GM12874 (cell line): ENCODE data around the gene ATP13A1.

Experiments
- TF ChIP-seq, protein P1 (sequence below): IDR thresholded peaks from 2 replicates; pipeline ENCODE4 v1.5.1; 2011; ENCODE audit warnings: low read depth, mild to moderate bottlenecking, control low read depth, low read length, moderate library complexity; ENCODE audit not compliant: insufficient read depth

Gene ATP13A1

DNA sequence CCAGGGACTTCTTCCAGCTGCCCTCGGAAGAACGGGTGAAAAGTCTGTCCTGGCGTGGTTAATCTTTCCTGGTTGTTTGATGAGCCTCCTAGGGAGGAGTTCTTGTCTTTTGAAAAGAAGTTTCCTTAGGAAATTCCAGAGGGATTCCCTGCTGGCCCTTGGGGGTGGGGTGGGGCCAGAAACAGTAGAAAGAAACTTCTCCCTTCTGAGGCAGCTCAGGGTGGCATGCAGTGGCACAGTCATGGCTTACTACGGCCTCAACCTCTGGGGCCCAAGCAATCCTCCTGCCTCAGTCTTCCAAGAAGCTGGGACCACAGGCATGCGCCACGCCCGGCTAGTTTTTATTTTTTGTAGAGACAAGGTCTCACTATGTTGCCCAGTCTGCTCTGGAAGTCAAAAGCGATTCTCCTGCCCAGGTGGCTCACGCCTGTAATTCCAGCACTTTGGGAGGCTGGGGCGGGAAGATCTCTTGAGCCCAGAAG, 6.6 kb upstream of the ATP13A1 start:
- TF ChIP-seq, protein P1, sequence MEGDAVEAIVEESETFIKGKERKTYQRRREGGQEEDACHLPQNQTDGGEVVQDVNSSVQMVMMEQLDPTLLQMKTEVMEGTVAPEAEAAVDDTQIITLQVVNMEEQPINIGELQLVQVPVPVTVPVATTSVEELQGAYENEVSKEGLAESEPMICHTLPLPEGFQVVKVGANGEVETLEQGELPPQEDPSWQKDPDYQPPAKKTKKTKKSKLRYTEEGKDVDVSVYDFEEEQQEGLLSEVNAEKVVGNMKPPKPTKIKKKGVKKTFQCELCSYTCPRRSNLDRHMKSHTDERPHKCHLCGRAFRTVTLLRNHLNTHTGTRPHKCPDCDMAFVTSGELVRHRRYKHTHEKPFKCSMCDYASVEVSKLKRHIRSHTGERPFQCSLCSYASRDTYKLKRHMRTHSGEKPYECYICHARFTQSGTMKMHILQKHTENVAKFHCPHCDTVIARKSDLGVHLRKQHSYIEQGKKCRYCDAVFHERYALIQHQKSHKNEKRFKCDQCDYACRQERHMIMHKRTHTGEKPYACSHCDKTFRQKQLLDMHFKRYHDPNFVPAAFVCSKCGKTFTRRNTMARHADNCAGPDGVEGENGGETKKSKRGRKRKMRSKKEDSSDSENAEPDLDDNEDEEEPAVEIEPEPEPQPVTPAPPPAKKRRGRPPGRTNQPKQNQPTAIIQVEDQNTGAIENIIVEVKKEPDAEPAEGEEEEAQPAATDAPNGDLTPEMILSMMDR, result no peak

DNA sequence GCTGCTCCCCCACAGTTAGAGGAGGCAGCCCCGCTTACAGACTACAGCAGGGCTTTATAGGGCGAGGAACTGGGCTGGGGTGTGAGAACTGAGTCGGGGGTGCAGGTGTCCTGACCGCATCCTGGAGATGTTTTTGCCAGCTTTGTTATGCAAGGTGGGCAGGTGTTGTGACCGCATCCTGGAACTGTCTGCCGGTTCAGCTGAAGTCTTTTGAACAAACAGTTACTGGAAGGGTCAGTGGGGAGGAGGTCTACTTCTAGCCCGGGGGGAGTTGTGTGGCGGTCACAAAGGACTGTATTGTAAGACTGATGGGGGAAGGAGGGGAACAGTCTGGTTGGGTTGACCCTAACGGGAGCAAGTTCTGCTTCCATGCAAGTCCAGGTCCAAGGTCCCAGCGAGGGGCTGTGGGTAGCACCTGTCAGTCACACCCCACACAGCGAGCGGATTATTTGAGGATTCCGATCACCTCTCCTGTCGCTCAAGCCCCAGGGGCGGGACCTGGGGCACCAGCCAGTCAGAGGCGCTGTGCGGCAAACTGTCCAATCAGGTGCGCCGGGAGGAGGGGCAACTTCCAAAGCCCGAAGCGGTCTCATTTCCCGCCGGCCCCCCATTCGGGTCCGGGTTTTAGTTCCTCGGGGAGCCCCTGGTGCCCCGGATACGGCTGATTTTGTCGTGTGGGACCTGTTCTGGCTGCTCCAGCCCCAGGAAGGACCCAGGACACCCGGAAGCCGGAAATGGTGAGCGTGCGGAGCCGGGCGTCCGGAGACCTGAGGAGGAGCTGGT, 4.9 kb upstream of the ATP13A1 start, which contains the start of gene ZNF101:
Gene ZNF101, plus strand, starts transcription at position 610 of the 783 bp plus-strand sequence. Its CDS starts 125 bp downstream, at position 735.
- TF ChIP-seq, protein P1, result no peak

DNA sequence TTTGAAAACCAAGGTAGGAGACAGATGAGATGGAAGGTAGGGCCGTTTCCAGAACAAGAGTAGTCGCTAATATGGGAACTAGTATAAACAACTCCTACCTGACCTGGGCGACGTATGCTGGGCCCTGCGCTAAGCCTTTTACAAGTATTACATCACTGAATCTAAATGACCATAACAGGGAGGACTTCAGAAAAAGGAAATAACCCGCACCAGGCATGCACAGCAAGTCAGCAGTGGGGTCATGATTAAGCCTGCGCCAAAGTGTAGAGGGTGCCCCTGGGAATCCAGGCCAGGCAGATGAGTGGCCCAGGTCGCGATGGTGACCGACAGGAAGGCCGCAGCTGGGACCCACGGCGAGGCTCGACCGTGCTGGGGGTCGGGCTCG, 613 bp downstream of the ATP13A1 start:
- TF ChIP-seq, protein P1, result no peak

DNA sequence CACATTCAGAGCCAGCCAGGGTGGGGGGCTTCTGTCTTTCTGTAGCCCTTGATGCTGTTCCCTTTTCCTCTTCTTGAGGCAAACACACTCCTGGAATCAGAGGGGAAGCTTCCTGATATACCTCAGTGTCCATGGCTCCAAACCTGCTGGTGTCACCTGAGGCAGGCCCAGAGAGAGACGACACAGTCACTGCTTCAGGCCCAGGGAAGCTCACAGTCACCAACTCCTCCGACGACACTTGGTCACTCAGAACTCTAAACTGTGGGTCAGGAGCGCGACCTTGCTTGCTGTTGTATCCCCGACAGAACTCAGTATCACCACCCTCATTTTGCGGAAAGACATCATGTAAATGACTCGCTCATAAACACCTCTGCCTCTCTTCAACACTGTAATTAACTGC, 1.1 kb downstream of the ATP13A1 start:
- TF ChIP-seq, protein P1, result no peak

DNA sequence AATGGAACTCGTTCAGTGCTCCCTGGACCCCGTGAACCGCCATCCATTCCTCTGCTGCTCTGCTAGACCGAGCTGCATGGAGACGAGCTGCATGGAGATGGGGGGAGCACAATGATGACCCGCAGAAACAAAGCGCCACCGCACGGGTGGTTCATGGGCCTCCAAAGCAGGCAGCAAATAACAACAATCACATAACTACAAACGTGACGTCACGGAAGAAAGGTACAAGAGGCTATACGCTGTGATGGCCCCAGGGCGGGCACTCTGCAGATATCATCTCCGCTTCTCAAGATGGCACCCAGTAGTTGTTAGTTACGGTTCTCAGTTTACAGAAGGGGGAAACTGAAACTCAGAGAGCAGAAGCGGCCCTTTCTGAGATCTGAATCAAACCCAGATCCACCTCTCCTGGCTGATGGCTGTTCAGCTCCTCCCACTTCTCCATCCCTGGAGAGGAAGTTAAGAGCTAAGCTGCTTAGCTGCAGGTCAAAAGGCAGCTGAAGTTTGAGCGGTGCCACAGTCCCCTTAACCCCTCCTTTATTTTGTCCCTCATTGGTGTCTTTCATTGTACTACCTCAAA, 1.7 kb downstream of the ATP13A1 start:
- TF ChIP-seq, protein P1, result no peak

DNA sequence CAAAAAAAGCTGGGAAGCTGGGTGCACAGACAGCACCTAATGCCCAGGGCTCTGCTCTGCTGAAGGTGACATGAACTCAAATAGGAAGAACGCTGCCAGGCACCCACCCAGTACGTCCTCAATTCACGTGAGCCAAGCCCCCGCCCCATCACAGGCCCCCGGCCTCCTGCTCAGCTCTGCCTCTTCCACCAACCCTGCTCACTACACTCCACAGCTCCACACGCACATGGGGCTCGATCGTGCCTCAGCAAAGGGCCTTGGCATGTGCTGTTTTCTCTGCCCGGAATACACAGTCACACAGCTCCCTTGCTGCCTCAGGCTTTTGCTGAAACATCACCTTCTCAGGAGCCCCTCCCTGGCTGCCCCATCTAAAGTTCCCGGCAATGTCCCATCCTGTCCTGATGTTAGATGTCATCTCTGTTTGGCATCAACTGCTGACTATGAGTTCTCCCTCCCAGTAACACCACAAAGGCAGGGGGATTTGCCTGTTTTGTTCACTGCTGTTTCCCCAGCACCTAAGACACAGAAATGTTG, 2.3 kb downstream of the ATP13A1 start:
- TF ChIP-seq, protein P1, result no peak

DNA sequence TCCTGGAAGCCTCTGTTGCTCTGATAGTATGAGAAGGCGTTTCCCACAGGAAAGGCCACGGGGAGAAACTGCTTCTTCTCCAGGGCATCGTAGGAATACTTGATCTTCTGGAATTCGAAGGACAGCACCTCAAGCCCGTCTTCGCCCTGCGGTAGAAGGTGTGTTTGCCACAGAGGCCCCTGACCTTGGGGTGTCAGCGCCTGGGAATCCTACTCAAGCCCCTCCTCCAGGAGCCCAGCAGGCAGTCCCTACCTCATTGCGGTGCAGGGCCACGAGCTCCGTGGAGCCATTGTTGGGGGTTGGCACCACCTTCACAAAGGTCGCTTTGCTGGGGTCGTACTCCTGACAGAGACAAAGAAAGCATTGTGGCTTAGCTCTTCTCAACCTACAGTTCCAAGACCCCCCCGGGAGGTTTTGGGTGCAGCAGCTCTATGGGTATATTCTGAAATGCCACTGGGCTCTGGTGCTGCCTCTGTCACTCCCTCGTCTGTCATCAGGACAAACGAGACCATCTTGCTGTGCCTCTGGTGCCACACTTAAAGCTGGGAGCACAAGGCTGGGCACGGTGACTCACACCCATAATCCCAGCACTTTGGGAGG, 3.7 kb downstream of the ATP13A1 start:
- TF ChIP-seq, protein P1, result no peak
